GM23338 (cell line): ENCODE measurements around the gene DAAM1. TPM values are rescaled to one million over a fixed set of nuclear protein-coding genes. Genes with fewer than 3 reads are reported as not detected.

Source experiments
- ATAC-seq: fragments of 200-7000 bp; cut with Tn5 transposase; 3 replicates; pipeline ENCODE4 v1.9.1; 2020
- DNase-seq: peaks from one replicate; pipeline ENCODE4 v3.0.0-alpha.2; 2015; ENCODE audit warnings: low spot score
- H2AFZ ChIP-seq: fragments of 200-600 bp; sonication (generic); 2 replicates; pipeline ENCODE4 v1.8.0; 2016; ENCODE audit warnings: antibody characterized with exemption, mild to moderate bottlenecking, moderate library complexity
- H3F3A ChIP-seq: fragments of 200-600 bp; sonication (generic); replicated peaks from 2 replicates; pipeline ENCODE4 v1.8.0; 2017; ENCODE audit warnings: antibody characterized with exemption, mixed run types, low read depth
- H3K27ac ChIP-seq: fragments of 200-600 bp; sonication (generic); 2 replicates; pipeline ENCODE4 v1.6.1; 2016; ENCODE audit warnings: low read depth
- H3K27me3 ChIP-seq: fragments of 200-600 bp; sonication (generic); 2 replicates; pipeline ENCODE4 v1.8.0; 2016; ENCODE audit warnings: mild to moderate bottlenecking, mixed run types, moderate library complexity; ENCODE audit not compliant: insufficient read depth
- H3K36me3 ChIP-seq: fragments of 200-600 bp; sonication (generic); 2 replicates; pipeline ENCODE4 v1.8.0; 2016; ENCODE audit warnings: mild to moderate bottlenecking; ENCODE audit not compliant: insufficient read depth
- H3K4me1 ChIP-seq: fragments of 200-600 bp; sonication (generic); 2 replicates; pipeline ENCODE4 v1.8.0; 2016; ENCODE audit warnings: mild to moderate bottlenecking, moderate library complexity; ENCODE audit not compliant: insufficient read depth
- H3K4me2 ChIP-seq: fragments of 200-600 bp; sonication (generic); 2 replicates; pipeline ENCODE4 v1.7.1; 2017; ENCODE audit warnings: mixed run types
- H3K4me3 ChIP-seq: fragments of 200-600 bp; sonication (generic); 2 replicates; pipeline ENCODE4 v1.6.1; 2016; ENCODE audit warnings: mixed run types
- H3K79me2 ChIP-seq: fragments of 200-600 bp; sonication (generic); replicated peaks from 2 replicates; pipeline ENCODE4 v1.8.0; 2017; ENCODE audit warnings: mild to moderate bottlenecking; ENCODE audit not compliant: insufficient read depth
- H3K9me2 ChIP-seq: fragments of 200-600 bp; sonication (generic); 2 replicates; pipeline ENCODE4 v1.8.0; 2017; ENCODE audit not compliant: insufficient read depth
- H4K20me1 ChIP-seq: fragments of 200-600 bp; sonication (generic); replicated peaks from 2 replicates; pipeline ENCODE4 v1.8.0; 2017; ENCODE audit warnings: mild to moderate bottlenecking; ENCODE audit not compliant: insufficient read depth
- H3K27ac Mint-ChIP-seq: 2 replicates; pipeline ENCODE4 v1.8.0; 2020; ENCODE audit warnings: inconsistent platforms, mild to moderate bottlenecking, moderate library complexity, mixed read lengths
- H3K27me3 Mint-ChIP-seq: 3 replicates; pipeline ENCODE4 v1.8.0; 2022; ENCODE audit warnings: low read depth, mild to moderate bottlenecking, moderate library complexity, mixed read lengths, inconsistent platforms; ENCODE audit not compliant: insufficient read depth, poor library complexity
- H3K36me3 Mint-ChIP-seq: 3 replicates; pipeline ENCODE4 v1.8.0; 2021; ENCODE audit warnings: low read depth, mild to moderate bottlenecking, inconsistent platforms, moderate library complexity, mixed read lengths
- H3K4me1 Mint-ChIP-seq: 3 replicates; pipeline ENCODE4 v1.8.0; 2020; ENCODE audit warnings: mild to moderate bottlenecking, inconsistent platforms, mixed read lengths
- H3K4me3 Mint-ChIP-seq: 3 replicates; pipeline ENCODE4 v1.8.0; 2021; ENCODE audit warnings: moderate library complexity, mild to moderate bottlenecking, inconsistent platforms, mixed read lengths
- H3K9me3 Mint-ChIP-seq: 3 replicates; pipeline ENCODE4 v1.8.0; 2020; ENCODE audit warnings: moderate library complexity, mild to moderate bottlenecking, inconsistent platforms, mixed read lengths
- CREB1 ChIP-seq: fragments of 250-450 bp; sonication (Bioruptor Pico); IDR thresholded peaks from 2 replicates; pipeline ENCODE4 v1.5.0; 2020; ENCODE audit warnings: low read depth, mild to moderate bottlenecking, moderate library complexity
- EZH2 ChIP-seq: fragments of 200-600 bp; sonication (generic); IDR thresholded peaks from one replicate; pipeline ENCODE4 v1.8.0; 2017; ENCODE audit warnings: antibody characterized with exemption, mild to moderate bottlenecking, low read depth; ENCODE audit not compliant: unreplicated experiment
- EZH2phosphoT487 ChIP-seq: fragments of 200-600 bp; sonication (generic); IDR thresholded peaks from one replicate; pipeline ENCODE4 v1.8.1; 2018; ENCODE audit warnings: antibody characterized with exemption; ENCODE audit not compliant: unreplicated experiment
- JUNB ChIP-seq: IDR thresholded peaks from one replicate; pipeline ENCODE4 v1.6.1; 2016; ENCODE audit warnings: antibody characterized with exemption; ENCODE audit not compliant: unreplicated experiment
- NANOG ChIP-seq: IDR thresholded peaks from 2 replicates; pipeline ENCODE4 v1.6.1; 2016; ENCODE audit warnings: antibody characterized with exemption, borderline replicate concordance
- STAT1 ChIP-seq: IDR thresholded peaks from one replicate; pipeline ENCODE4 v1.6.1; 2016; ENCODE audit warnings: antibody characterized with exemption; ENCODE audit not compliant: unreplicated experiment
- ZNF114 ChIP-seq: fragments of 250-450 bp; sonication (Bioruptor Pico); IDR thresholded peaks from 2 replicates; pipeline ENCODE4 v1.5.0; 2020; ENCODE audit warnings: mild to moderate bottlenecking, moderate library complexity
- ZNF331 ChIP-seq: fragments of 250-450 bp; sonication (Bioruptor Pico); IDR thresholded peaks from 2 replicates; pipeline ENCODE4 v1.5.0; 2020; ENCODE audit warnings: low read depth, mild to moderate bottlenecking, moderate library complexity
- polyA plus RNA-seq: library from polyadenylated mRNA; unstranded; fragments of >200 nt; fragmentation: Nextera tagmentation; extraction: Ambion mirVana; gene quantifications from 2 replicates; pipeline ENCODE4 v1.2.1, GENCODE V29; 2016
- total RNA-seq: library from RNA; depleted of rRNA; stranded (reverse); fragments of >200 nt; shearing (Covaris generic); gene quantifications from 2 replicates; pipeline ENCODE4 v1.2.3, GENCODE V29; 2014
- TF ChIP-seq, protein P1 (sequence below): IDR thresholded peaks from one replicate; pipeline ENCODE4 v1.6.1; 2018; ENCODE audit warnings: antibody characterized with exemption; ENCODE audit not compliant: unreplicated experiment
- TF ChIP-seq, protein P2 (sequence below): IDR thresholded peaks from 2 replicates; pipeline ENCODE4 v1.6.1; 2016; ENCODE audit warnings: antibody characterized with exemption
- TF ChIP-seq, protein P3 (sequence below): fragments of 250-450 bp; sonication (Bioruptor Pico); IDR thresholded peaks from 2 replicates; pipeline ENCODE4 v1.5.0; 2020; ENCODE audit warnings: mild to moderate bottlenecking, moderate library complexity

DAAM1 gene
- total and polyA plus RNA-seq, 2 experiments from 2014 or later = 36.3 to 42.1 TPM

DNA sequence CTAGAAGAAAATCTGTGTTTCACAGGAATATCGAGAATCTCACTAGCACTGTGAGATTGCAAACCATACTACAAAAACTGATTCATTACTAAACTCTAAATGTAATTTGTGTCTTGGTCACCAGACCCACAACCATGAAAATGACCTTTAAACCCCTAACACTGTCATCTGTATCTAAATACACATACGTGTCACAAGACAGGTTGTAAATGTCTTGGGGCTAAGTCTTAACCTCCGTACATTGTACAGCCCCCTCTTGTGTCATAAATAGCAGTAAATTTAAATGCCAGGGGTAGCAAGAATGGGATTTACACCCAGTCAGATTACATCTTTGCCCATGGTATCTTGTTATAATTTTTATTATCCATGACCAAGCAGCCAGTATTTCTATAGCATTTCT is 159.4 kb downstream of the DAAM1 start:
- Histone ChIP-seq H3F3A (no peaks in the 10 kb centered on the region), H3K9me2 (no peaks in the 10 kb centered on the region; the same call in 1 of the 2 replicates), H3K4me1 (peaks cover 24% of the 10 kb centered on the region), H2AFZ (no peak overlapping the region), H3K27me3 (no peaks in the 10 kb centered on the region), H3K4me3 (no peak overlapping the region), H3K36me3 (no peaks in the 10 kb centered on the region; the same call in 1 of the 2 replicates), H3K79me2 (no peaks in the 10 kb centered on the region), H4K20me1 (no peaks in the 10 kb centered on the region), H3K4me2 (no peak overlapping the region), H3K27ac (no peak overlapping the region)
- Mint-ChIP-seq H3K9me3 (no peaks in the 10 kb centered on the region), H3K27me3 (peaks cover 5% of the 10 kb centered on the region), H3K27ac (no peak overlapping the region), H3K4me3 (no peak overlapping the region), H3K36me3 (peaks cover 4% of the 10 kb centered on the region; the same call in 1 of the 3 replicates), H3K4me1 (peaks cover 24% of the 10 kb centered on the region)
- TF ChIP-seq EZH2 (no peak), JUNB (no peak), ZNF114 (CRISPR knock-in tag) (no peak), EZH2phosphoT487 (no peak)
- TF ChIP-seq, protein P1, sequence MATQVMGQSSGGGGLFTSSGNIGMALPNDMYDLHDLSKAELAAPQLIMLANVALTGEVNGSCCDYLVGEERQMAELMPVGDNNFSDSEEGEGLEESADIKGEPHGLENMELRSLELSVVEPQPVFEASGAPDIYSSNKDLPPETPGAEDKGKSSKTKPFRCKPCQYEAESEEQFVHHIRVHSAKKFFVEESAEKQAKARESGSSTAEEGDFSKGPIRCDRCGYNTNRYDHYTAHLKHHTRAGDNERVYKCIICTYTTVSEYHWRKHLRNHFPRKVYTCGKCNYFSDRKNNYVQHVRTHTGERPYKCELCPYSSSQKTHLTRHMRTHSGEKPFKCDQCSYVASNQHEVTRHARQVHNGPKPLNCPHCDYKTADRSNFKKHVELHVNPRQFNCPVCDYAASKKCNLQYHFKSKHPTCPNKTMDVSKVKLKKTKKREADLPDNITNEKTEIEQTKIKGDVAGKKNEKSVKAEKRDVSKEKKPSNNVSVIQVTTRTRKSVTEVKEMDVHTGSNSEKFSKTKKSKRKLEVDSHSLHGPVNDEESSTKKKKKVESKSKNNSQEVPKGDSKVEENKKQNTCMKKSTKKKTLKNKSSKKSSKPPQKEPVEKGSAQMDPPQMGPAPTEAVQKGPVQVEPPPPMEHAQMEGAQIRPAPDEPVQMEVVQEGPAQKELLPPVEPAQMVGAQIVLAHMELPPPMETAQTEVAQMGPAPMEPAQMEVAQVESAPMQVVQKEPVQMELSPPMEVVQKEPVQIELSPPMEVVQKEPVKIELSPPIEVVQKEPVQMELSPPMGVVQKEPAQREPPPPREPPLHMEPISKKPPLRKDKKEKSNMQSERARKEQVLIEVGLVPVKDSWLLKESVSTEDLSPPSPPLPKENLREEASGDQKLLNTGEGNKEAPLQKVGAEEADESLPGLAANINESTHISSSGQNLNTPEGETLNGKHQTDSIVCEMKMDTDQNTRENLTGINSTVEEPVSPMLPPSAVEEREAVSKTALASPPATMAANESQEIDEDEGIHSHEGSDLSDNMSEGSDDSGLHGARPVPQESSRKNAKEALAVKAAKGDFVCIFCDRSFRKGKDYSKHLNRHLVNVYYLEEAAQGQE = no peak
- TF ChIP-seq, protein P2, sequence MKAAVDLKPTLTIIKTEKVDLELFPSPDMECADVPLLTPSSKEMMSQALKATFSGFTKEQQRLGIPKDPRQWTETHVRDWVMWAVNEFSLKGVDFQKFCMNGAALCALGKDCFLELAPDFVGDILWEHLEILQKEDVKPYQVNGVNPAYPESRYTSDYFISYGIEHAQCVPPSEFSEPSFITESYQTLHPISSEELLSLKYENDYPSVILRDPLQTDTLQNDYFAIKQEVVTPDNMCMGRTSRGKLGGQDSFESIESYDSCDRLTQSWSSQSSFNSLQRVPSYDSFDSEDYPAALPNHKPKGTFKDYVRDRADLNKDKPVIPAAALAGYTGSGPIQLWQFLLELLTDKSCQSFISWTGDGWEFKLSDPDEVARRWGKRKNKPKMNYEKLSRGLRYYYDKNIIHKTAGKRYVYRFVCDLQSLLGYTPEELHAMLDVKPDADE = no peak
- no peak for DNase-seq
- ATAC-seq = no peak

DNA sequence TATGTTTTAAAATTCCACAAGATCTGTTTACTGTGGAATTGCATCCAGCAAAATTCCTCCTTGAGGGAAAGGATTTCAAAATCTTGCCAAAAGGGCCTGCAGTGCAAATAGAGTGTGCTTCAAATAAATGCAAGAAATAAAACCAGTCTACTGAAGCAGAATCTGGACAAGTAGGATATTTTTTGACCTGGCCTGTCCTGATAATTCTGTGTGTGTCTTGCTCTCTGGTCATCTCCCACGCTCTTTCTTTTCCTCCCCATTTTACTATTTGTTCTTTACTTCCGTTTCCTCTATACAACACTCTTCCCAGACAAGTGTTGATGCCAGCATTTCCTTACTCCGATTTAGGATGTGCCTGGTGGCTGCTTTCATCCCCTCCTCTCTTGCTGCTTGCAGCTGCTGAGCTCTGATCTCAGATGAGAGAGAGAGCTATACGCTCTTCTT is 160.8 kb downstream of the DAAM1 start:
- DNase-seq (no peak), ATAC-seq (no peak)
- Histone ChIP-seq H3K79me2 (no peaks in the 10 kb centered on the region), H3K27ac (no peak overlapping the region), H3K4me2 (no peak overlapping the region), H3K9me2 (no peaks in the 10 kb centered on the region; the same call in 1 of the 2 replicates), H3F3A (no peaks in the 10 kb centered on the region), H4K20me1 (no peaks in the 10 kb centered on the region), H3K4me1 (peaks cover 10% of the 10 kb centered on the region), H3K4me3 (no peak overlapping the region), H3K36me3 (no peaks in the 10 kb centered on the region; the same call in 1 of the 2 replicates), H3K27me3 (no peaks in the 10 kb centered on the region), H2AFZ (no peak overlapping the region)
- Mint-ChIP-seq H3K27me3 (peaks cover 3% of the 10 kb centered on the region), H3K9me3 (no peaks in the 10 kb centered on the region), H3K4me1 (peaks cover 11% of the 10 kb centered on the region), H3K36me3 (peaks cover 6% of the 10 kb centered on the region; the same call in 1 of the 3 replicates), H3K27ac (no peak overlapping the region), H3K4me3 (no peak overlapping the region)
- TF ChIP-seq, protein P3, sequence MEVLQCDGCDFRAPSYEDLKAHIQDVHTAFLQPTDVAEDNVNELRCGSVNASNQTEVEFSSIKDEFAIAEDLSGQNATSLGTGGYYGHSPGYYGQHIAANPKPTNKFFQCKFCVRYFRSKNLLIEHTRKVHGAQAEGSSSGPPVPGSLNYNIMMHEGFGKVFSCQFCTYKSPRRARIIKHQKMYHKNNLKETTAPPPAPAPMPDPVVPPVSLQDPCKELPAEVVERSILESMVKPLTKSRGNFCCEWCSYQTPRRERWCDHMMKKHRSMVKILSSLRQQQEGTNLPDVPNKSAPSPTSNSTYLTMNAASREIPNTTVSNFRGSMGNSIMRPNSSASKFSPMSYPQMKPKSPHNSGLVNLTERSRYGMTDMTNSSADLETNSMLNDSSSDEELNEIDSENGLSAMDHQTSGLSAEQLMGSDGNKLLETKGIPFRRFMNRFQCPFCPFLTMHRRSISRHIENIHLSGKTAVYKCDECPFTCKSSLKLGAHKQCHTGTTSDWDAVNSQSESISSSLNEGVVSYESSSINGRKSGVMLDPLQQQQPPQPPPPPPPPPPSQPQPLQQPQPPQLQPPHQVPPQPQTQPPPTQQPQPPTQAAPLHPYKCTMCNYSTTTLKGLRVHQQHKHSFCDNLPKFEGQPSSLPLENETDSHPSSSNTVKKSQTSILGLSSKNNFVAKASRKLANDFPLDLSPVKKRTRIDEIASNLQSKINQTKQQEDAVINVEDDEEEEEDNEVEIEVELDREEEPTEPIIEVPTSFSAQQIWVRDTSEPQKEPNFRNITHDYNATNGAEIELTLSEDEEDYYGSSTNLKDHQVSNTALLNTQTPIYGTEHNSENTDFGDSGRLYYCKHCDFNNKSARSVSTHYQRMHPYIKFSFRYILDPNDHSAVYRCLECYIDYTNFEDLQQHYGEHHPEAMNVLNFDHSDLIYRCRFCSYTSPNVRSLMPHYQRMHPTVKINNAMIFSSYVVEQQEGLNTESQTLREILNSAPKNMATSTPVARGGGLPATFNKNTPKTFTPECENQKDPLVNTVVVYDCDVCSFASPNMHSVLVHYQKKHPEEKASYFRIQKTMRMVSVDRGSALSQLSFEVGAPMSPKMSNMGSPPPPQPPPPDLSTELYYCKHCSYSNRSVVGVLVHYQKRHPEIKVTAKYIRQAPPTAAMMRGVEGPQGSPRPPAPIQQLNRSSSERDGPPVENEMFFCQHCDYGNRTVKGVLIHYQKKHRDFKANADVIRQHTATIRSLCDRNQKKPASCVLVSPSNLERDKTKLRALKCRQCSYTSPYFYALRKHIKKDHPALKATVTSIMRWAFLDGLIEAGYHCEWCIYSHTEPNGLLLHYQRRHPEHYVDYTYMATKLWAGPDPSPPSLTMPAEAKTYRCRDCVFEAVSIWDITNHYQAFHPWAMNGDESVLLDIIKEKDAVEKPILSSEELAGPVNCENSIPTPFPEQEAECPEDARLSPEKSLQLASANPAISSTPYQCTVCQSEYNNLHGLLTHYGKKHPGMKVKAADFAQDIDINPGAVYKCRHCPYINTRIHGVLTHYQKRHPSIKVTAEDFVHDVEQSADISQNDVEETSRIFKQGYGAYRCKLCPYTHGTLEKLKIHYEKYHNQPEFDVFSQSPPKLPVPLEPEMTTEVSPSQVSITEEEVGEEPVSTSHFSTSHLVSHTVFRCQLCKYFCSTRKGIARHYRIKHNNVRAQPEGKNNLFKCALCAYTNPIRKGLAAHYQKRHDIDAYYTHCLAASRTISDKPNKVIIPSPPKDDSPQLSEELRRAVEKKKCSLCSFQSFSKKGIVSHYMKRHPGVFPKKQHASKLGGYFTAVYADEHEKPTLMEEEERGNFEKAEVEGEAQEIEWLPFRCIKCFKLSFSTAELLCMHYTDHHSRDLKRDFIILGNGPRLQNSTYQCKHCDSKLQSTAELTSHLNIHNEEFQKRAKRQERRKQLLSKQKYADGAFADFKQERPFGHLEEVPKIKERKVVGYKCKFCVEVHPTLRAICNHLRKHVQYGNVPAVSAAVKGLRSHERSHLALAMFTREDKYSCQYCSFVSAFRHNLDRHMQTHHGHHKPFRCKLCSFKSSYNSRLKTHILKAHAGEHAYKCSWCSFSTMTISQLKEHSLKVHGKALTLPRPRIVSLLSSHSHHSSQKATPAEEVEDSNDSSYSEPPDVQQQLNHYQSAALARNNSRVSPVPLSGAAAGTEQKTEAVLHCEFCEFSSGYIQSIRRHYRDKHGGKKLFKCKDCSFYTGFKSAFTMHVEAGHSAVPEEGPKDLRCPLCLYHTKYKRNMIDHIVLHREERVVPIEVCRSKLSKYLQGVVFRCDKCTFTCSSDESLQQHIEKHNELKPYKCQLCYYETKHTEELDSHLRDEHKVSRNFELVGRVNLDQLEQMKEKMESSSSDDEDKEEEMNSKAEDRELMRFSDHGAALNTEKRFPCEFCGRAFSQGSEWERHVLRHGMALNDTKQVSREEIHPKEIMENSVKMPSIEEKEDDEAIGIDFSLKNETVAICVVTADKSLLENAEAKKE = no peak
- TF ChIP-seq STAT1 (no peak), ZNF331 (CRISPR knock-in tag) (no peak), CREB1 (CRISPR knock-in tag) (no peak), ZNF114 (CRISPR knock-in tag) (no peak), JUNB (no peak), NANOG (no peak)
